Esophagus (tissue), 2 donors: ENCODE results near the gene RBMS3. TPM values are rescaled to one million over a fixed set of nuclear protein-coding genes. Genes with fewer than 3 reads are reported as not detected.
"Not testable (repeated sequence)": the region's sequence is repeated elsewhere in the genome, so short reads cannot be mapped to it uniquely, and the experiment has no call there.

Experiments
- H3K27ac ChIP-seq, 2 donors: one replicate each; pipeline ENCODE4 v1.5.1; 2013; ENCODE audit warnings: low read depth in 2 of 2, mild to moderate bottlenecking in 2 of 2, inconsistent platforms in 1 of 2, low read length in 1 of 2, moderate library complexity in 1 of 2
- H3K27me3 ChIP-seq, 2 donors: one replicate each; pipeline ENCODE4 v1.6.1; 2013; ENCODE audit warnings: low read length in 2 of 2, control low read depth in 1 of 2, mild to moderate bottlenecking in 1 of 2; ENCODE audit not compliant: insufficient read depth in 2 of 2, control insufficient read depth in 1 of 2
- H3K36me3 ChIP-seq, 2 donors: one replicate each; pipeline ENCODE4 v1.6.1; 2013; ENCODE audit warnings: low read length in 1 of 2; ENCODE audit not compliant: control insufficient read depth in 2 of 2, insufficient read depth in 2 of 2
- H3K4me1 ChIP-seq, 2 donors: one replicate each; pipeline ENCODE4 v1.6.1; 2013; ENCODE audit warnings: low read length in 1 of 2; ENCODE audit not compliant: control insufficient read depth in 2 of 2, insufficient read depth in 2 of 2
- H3K4me3 ChIP-seq, 2 donors: one replicate each; pipeline ENCODE4 v1.5.1; 2013; ENCODE audit warnings: low read length in 2 of 2, mild to moderate bottlenecking in 2 of 2, low read depth in 1 of 2, moderate library complexity in 1 of 2
- H3K9me3 ChIP-seq, 2 donors: one replicate each; pipeline ENCODE4 v1.6.1; 2013; ENCODE audit warnings: mild to moderate bottlenecking in 2 of 2, low read depth in 1 of 2, low read length in 1 of 2, moderate library complexity in 1 of 2; ENCODE audit not compliant: control insufficient read depth in 2 of 2, insufficient read depth in 1 of 2
- WGBS, 2 donors: extraction: QIAGEN DNeasy Blood & Tissue Kit; methylation state at CpG; one replicate each; pipeline ENCODE4 v1.1.7; 2013; 5-methylcytosine and 5-hydroxymethylcytosine counted together
- polyA plus RNA-seq, 2 donors: library from polyadenylated mRNA; stranded (reverse); fragments of 200-250 nt; gene quantifications; one replicate each; pipeline ENCODE4 v1.2.3, GENCODE V29; 2013
- donor health status: healthy with polysubstance abuse.
- donor health status: Bipolar disorder and iron deficiency.

The RBMS3 gene
- polyA plus RNA-seq, 2 donors = 1.1 to 1.7 TPM

GRCh38 chr3:29385046-29385830, 104.4 kb downstream of the RBMS3 start:
- Histone ChIP-seq H3K27me3 (no peaks in the 10 kb centered on the region), H3K36me3 (no peaks in the 10 kb centered on the region), H3K9me3 (no peaks in the 10 kb centered on the region), H3K4me1 (no peaks in the 10 kb centered on the region), H3K4me3 (no peak overlapping the region), H3K27ac (peak overlapping the region in 1 of 2 donors; percentile 4)
- 72 to 76% methylated on average over 5 of the region's 5 CpGs for WGBS, 2 donors

DNA sequence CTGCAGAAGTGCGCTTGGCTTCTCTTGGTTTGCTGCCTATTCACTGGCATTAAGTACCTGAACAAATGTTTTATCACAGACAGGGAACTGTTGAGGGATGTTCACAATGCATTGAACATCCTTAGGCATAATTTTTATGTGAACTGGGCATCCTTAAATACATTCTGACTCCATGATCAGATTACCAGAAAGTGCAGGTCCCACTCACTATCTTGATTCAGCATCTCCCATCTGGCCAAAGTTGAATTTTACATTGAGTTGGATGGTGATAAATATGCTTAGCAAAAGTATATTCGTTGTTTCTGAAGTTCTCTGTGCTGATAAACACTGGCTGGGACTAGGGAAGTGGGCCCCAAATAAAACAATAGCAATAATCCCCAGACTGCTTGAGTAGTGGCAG, 108.5 kb downstream of the RBMS3 start:
- no peaks in the 10 kb centered on the region for H3K27me3 ChIP-seq
- H3K36me3 ChIP-seq = no peaks in the 10 kb centered on the region
- H3K9me3 ChIP-seq = no peaks in the 10 kb centered on the region
- 66 to 76% methylated on average over 2 of the region's 2 CpGs for WGBS, 2 donors
- H3K4me1 ChIP-seq = no peaks in the 10 kb centered on the region
- H3K27ac ChIP-seq = no peak overlapping the region
- H3K4me3 ChIP-seq = no peak overlapping the region

DNA sequence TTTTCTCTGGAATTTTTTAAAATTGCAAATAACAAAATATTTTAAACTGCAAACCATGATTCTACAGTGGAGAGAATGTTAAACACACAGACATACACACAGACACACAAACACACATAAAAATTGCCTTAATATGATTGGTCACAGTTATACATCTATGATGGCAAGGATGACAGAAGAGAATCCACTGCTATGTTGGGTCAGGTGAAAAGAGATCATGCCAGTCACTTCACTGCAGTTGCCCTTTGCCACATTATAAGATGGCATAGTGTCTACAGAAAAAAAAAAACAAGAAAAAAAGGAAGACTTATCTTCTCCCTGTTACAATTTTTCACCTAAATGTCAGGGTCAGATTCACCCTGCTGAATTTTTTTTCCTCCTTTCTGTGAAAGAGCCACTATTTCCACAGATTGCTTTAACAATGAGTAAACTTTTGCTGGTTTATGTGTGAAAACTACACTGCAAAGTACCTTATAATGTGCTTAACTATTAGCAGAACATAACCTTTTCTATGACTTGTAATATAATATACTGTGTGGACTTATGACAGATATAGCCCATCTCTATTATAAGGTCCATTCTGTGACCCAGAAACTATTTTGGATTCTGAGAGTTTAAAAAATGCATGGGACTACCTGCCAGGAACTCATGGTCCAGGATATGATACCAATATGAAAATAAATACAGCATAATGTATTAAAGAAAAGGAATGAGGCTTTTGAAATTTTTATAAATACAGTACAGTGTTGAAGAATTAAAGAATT, 111.9 kb downstream of the RBMS3 start:
- H3K4me3 ChIP-seq = no peak overlapping the region
- H3K4me1 ChIP-seq = no peaks in the 10 kb centered on the region
- no peaks in the 10 kb centered on the region for H3K36me3 ChIP-seq
- H3K27ac ChIP-seq = no peak overlapping the region
- no peaks in the 10 kb centered on the region for H3K27me3 ChIP-seq
- H3K9me3 ChIP-seq = no peaks in the 10 kb centered on the region

DNA sequence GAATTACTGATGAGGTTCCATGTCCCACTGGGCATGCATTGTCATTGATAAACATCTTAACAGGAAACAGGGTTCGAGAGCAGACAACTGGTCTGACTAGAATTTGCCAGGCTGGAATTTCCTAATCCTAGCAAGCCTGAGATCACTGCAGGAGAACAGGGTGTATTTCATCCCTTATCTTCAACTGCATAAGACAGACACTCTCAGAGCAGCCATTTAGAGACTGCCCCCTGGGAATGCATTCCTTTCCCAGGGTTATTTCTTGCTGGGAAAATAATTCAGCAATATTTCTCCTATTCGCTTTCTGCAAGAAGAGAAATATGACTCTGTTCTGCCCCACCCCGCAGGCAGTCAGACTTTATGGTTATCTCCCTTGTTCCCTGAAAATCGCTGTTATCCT, 113.1 kb downstream of the RBMS3 start:
- H3K27ac ChIP-seq, H3K4me3 ChIP-seq, H3K9me3 ChIP-seq, H3K36me3 ChIP-seq, H3K4me1 ChIP-seq, H3K27me3 ChIP-seq: not testable (repeated sequence)
- WGBS, 2 donors = 76 to 87% methylated on average over 4 of the region's 4 CpGs

DNA sequence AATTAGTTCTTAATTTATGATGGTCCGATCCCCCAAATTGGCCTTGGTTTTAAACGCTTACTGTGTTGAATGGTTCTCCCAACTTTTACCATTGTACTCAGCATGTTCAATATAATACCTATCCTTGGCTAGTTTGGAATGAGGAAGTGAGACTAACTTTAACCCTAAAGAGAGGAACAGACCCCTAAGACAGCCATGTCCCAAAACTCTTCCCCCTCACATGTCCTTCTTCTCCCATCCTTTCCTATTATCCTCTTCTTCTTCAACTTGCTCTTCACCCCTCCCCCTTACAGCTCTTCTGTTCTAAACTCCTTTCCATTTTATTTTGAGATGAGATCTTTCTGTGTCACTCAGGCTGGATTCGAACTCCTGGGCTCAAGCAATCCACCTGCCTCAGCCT, 116.5 kb downstream of the RBMS3 start:
- H3K9me3 ChIP-seq = no peaks in the 10 kb centered on the region

DNA sequence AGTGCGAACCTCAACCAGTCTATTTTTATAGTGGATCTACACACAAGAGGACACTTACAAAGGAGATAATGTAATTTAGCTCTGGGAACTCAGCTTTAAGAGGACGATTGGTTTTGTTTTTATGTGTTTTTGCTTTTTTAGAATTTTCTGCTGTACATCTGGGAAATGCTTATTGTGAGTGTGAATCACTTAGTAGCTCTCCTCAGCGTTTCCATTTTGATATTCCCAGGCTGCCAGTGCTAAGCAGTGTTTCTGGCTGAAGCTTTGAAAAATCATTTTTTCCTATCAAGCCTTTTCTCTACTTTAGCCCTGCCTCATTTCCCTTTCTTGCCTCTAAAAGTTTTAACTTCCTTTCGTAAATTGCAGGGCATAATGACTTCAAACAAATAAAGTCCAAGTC, 117.9 kb downstream of the RBMS3 start:
- Histone ChIP-seq H3K4me3 (no peak overlapping the region), H3K36me3 (no peaks in the 10 kb centered on the region), H3K9me3 (no peaks in the 10 kb centered on the region), H3K27ac (no peak overlapping the region), H3K27me3 (no peaks in the 10 kb centered on the region), H3K4me1 (no peaks in the 10 kb centered on the region)
- WGBS, 2 donors = 72 to 76% methylated on average over 4 of the region's 4 CpGs

More for the DNA sequence above, 116.5 kb downstream of the RBMS3 start:
- Histone ChIP-seq H3K4me1 (no peaks in the 10 kb centered on the region), H3K27me3 (no peaks in the 10 kb centered on the region), H3K36me3 (no peaks in the 10 kb centered on the region), H3K4me3 (no peak overlapping the region), H3K27ac (no peak overlapping the region)
- 90 to 92% methylated on average over 3 of the region's 3 CpGs for WGBS, 2 donors

DNA sequence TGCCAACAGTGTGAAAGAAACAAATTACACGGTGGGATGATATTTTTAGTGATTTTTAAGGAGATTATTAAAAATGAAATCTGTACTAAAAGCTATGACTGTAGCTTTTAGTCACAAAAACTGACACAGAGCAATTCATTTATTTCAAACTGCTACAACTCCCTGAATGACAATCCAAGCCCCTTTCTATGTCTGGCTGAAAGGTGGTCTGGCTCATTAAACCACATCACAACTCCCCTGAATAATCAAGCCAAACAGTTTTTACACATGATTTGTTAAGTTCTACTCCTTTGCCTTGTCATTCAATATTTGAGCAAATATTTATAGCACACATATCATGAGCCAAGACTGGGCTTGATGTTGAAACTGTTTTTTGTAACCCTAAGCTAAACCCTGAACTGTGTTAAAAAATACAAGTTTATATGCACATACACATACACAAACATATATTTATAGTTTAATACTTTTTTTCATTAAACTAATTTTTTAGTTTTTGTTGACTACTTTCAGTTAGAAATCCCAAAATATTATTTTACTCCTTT, 125.5 kb downstream of the RBMS3 start:
- Histone ChIP-seq H3K4me1 (no peaks in the 10 kb centered on the region), H3K27me3 (no peaks in the 10 kb centered on the region), H3K27ac (no peak overlapping the region), H3K9me3 (no peaks in the 10 kb centered on the region), H3K4me3 (no peak overlapping the region), H3K36me3 (no peaks in the 10 kb centered on the region)
- WGBS, 2 donors = 15 to 23% methylated on average over 1 of the region's 1 CpG

GRCh38 chr3:29408676-29409075, 127.8 kb downstream of the RBMS3 start:
- Histone ChIP-seq H3K27ac (no peak overlapping the region), H3K36me3 (no peaks in the 10 kb centered on the region), H3K27me3 (no peaks in the 10 kb centered on the region), H3K4me3 (no peak overlapping the region), H3K4me1 (peaks cover 0 to 3% of the 10 kb centered on the region in 2 donors), H3K9me3 (no peaks in the 10 kb centered on the region)
- WGBS, 2 donors = 81 to 91% methylated on average over 3 of the region's 3 CpGs

DNA sequence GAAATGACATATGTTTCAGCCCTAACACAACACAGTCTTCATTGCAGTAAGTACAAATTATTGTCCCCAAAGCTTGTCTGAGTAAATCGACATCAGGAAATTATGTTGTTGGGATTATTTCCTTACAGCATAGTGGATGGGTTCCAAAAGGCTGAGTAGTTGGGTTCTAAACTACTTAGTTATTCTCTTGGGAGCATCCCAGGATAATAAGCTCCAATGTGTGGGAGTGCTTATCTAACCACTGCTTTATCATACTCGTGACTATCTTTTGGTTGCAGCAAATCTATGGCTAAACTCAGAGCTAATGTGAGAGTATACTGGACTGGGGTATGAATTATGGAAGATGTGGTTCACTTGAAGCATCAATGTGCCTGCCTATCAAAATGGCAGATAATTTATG, 128.5 kb downstream of the RBMS3 start:
- 67 to 69% methylated on average over 2 of the region's 2 CpGs for WGBS, 2 donors
- Histone ChIP-seq H3K9me3 (no peaks in the 10 kb centered on the region), H3K4me1 (peaks cover 0 to 3% of the 10 kb centered on the region in 2 donors), H3K27me3 (no peaks in the 10 kb centered on the region), H3K27ac (no peak overlapping the region), H3K36me3 (no peaks in the 10 kb centered on the region), H3K4me3 (no peak overlapping the region)
